NCI-H524 treated with DMSO at 0.1 percent for 48 hours (cell line): ENCODE results near the gene KCNF1.

Source experiments
- DNase-seq: peaks from one replicate; lab custom pipeline; 2025; lab: John Stamatoyannopoulos, UW

Gene KCNF1

GRCh38 chr2:10911291-10912075 lies at the start of gene KCNF1:
Gene KCNF1 (plus strand): TSS chr2:10911934. CDS start chr2:10912427, 493 bp downstream.
- peak; percentile 78 for DNase-seq

GRCh38 chr2:10862330-10862729 lies 49.4 kb upstream of the KCNF1 start:
- no peak for DNase-seq

GRCh38 chr2:10863047-10863446 lies 48.7 kb upstream of the KCNF1 start:
- no peak for DNase-seq

- DNase-seq: no peak
These were observed 47.9 kb upstream of the KCNF1 start for GRCh38 chr2:10863837-10864236.

GRCh38 chr2:10864251-10864650 lies 47.5 kb upstream of the KCNF1 start:
- DNase-seq: no peak

GRCh38 chr2:10864861-10865636 lies 46.7 kb upstream of the KCNF1 start:
- DNase-seq: no peak

GRCh38 chr2:10865841-10866240 lies 45.9 kb upstream of the KCNF1 start:
- DNase-seq: no peak

- DNase-seq: no peak
These were observed 43.9 kb upstream of the KCNF1 start for GRCh38 chr2:10867692-10868420.

- DNase-seq: no peak
These were observed 43.0 kb upstream of the KCNF1 start for GRCh38 chr2:10868465-10869314.

- DNase-seq: no peak
These were observed 39.8 kb upstream of the KCNF1 start for GRCh38 chr2:10871978-10872377.

GRCh38 chr2:10873171-10873570 lies 38.6 kb upstream of the KCNF1 start:
- no peak for DNase-seq

- DNase-seq: no peak
These were observed 37.8 kb upstream of the KCNF1 start for GRCh38 chr2:10873790-10874437.

- no peak for DNase-seq
These were observed 36.6 kb upstream of the KCNF1 start for GRCh38 chr2:10875126-10875525.

- no peak for DNase-seq
These were observed 35.3 kb upstream of the KCNF1 start for GRCh38 chr2:10876394-10876793.

- DNase-seq: no peak
These were observed 34.8 kb upstream of the KCNF1 start for GRCh38 chr2:10876963-10877362.

GRCh38 chr2:10877651-10878111 lies 34.1 kb upstream of the KCNF1 start:
- DNase-seq: no peak

- no peak for DNase-seq
These were observed 33.3 kb upstream of the KCNF1 start for GRCh38 chr2:10878268-10878915.

- DNase-seq: no peak
These were observed 32.6 kb upstream of the KCNF1 start for GRCh38 chr2:10879159-10879558.

GRCh38 chr2:10879624-10880585 lies 31.8 kb upstream of the KCNF1 start:
- DNase-seq: no peak
